Smooth muscle cell (in vitro differentiated cells): Measurements from ENCODE around the gene TMEM109. TPM values are rescaled to one million over a fixed set of nuclear protein-coding genes. Genes with fewer than 3 reads are reported as not detected.

Experiments
- DNase-seq: peaks from one replicate; lab custom pipeline; 2025; ENCODE audit not compliant: unreplicated experiment; lab: John Stamatoyannopoulos, UW
- H2AFZ ChIP-seq: fragments of 200-600 bp; sonication (generic); 2 replicates; pipeline ENCODE4 v1.6.0; 2016; ENCODE audit warnings: antibody characterized with exemption, low read depth, mild to moderate bottlenecking
- H3F3A ChIP-seq: fragments of 200-600 bp; sonication (generic); 2 replicates; pipeline ENCODE4 v1.6.0; 2017; ENCODE audit warnings: antibody characterized with exemption, low read depth
- H3K27ac ChIP-seq: fragments of 200-600 bp; sonication (generic); 2 replicates; pipeline ENCODE4 v1.5.1; 2016; ENCODE audit warnings: low read depth, mild to moderate bottlenecking
- H3K27me3 ChIP-seq: fragments of 200-600 bp; sonication (generic); 2 replicates; pipeline ENCODE4 v1.6.1; 2016; ENCODE audit warnings: low read depth, mild to moderate bottlenecking
- H3K36me3 ChIP-seq: fragments of 200-600 bp; sonication (generic); 2 replicates; pipeline ENCODE4 v1.5.1; 2016; ENCODE audit warnings: low read depth
- H3K4me1 ChIP-seq: fragments of 200-600 bp; sonication (generic); 2 replicates; pipeline ENCODE4 v1.5.1; 2016; ENCODE audit warnings: low read depth
- H3K4me2 ChIP-seq: fragments of 200-600 bp; sonication (generic); 2 replicates; pipeline ENCODE4 v1.6.0; 2016; ENCODE audit warnings: mild to moderate bottlenecking
- H3K4me3 ChIP-seq: fragments of 200-600 bp; sonication (generic); 2 replicates; pipeline ENCODE4 v1.5.1; 2016; ENCODE audit warnings: mild to moderate bottlenecking
- H3K79me2 ChIP-seq: fragments of 200-600 bp; sonication (generic); 2 replicates; pipeline ENCODE4 v1.6.0; 2016; ENCODE audit warnings: low read depth, mild to moderate bottlenecking
- H3K9ac ChIP-seq: fragments of 200-600 bp; sonication (generic); 2 replicates; pipeline ENCODE4 v1.6.0; 2016; ENCODE audit warnings: low read depth
- H3K9me3 ChIP-seq: fragments of 200-600 bp; sonication (generic); replicated peaks from 2 replicates; pipeline ENCODE4 v1.5.1; 2016; ENCODE audit warnings: low read depth
- H4K20me1 ChIP-seq: fragments of 200-600 bp; sonication (generic); 2 replicates; pipeline ENCODE4 v1.6.0; 2016; ENCODE audit warnings: low read depth
- CTCF ChIP-seq: fragments of 200-600 bp; sonication (generic); IDR thresholded peaks from 2 replicates; pipeline ENCODE4 v1.5.1; 2017; ENCODE audit warnings: borderline replicate concordance, mild to moderate bottlenecking, antibody characterized with exemption; ENCODE audit not compliant: insufficient read depth, poor library complexity, severe bottlenecking
- WGBS: methylation state at CpG from one replicate; pipeline ENCODE4 v1.1.7; 2016; ENCODE audit warnings: low lambda C conversion rate; 5-methylcytosine and 5-hydroxymethylcytosine counted together
- polyA plus RNA-seq: library from polyadenylated mRNA; unstranded; fragments of >200 nt; fragmentation: Nextera tagmentation; extraction: Ambion mirVana; gene quantifications from 2 replicates; pipeline ENCODE4 v1.2.1, GENCODE V29; 2016
- total RNA-seq: library from RNA; depleted of rRNA; stranded (reverse); fragments of >200 nt; gene quantifications from 2 replicates; pipeline ENCODE4 v1.2.3, GENCODE V29; 2014

The TMEM109 gene
- total and polyA plus RNA-seq, 2 experiments from 2014 or later: 19.8 to 107 TPM

- no peak for DNase-seq
- Histone ChIP-seq H3K4me2 (no peak overlapping the region), H3K9me3 (no peaks in the 10 kb centered on the region), H3K27ac (no peak overlapping the region), H3F3A (no peaks in the 10 kb centered on the region), H4K20me1 (no peaks in the 10 kb centered on the region), H3K36me3 (no peaks in the 10 kb centered on the region), H3K9ac (no peak overlapping the region), H3K4me1 (no peaks in the 10 kb centered on the region), H3K4me3 (no peak overlapping the region), H3K79me2 (no peaks in the 10 kb centered on the region), H2AFZ (no peak overlapping the region), H3K27me3 (no peaks in the 10 kb centered on the region)
- no peak for TF ChIP-seq CTCF
- WGBS: 98% methylated on average over 27 of the region's 27 CpGs
Observed at GRCh38 chr11:60935676-60936442, 21.9 kb downstream of the TMEM109 start.

GRCh38 chr11:60936467-60937143, 22.6 kb downstream of the TMEM109 start:
- Histone ChIP-seq H2AFZ (no peak overlapping the region), H3K27ac (no peak overlapping the region), H4K20me1 (no peaks in the 10 kb centered on the region), H3K9me3 (no peaks in the 10 kb centered on the region), H3K27me3 (no peaks in the 10 kb centered on the region), H3K4me3 (no peak overlapping the region), H3K36me3 (no peaks in the 10 kb centered on the region), H3K4me1 (no peaks in the 10 kb centered on the region), H3K4me2 (no peak overlapping the region), H3K9ac (no peak overlapping the region), H3K79me2 (no peaks in the 10 kb centered on the region), H3F3A (no peaks in the 10 kb centered on the region)
- WGBS: 97% methylated on average over 16 of the region's 18 CpGs
- TF ChIP-seq CTCF: no peak
- no peak for DNase-seq

GRCh38 chr11:60937144-60937527, 23.2 kb downstream of the TMEM109 start:
- 93% methylated on average over 12 of the region's 12 CpGs for WGBS
- Histone ChIP-seq H3K27me3 (no peaks in the 10 kb centered on the region), H3K4me1 (no peaks in the 10 kb centered on the region), H3K9me3 (no peaks in the 10 kb centered on the region), H4K20me1 (no peaks in the 10 kb centered on the region), H3K9ac (no peak overlapping the region), H3K36me3 (no peaks in the 10 kb centered on the region), H3F3A (no peaks in the 10 kb centered on the region), H2AFZ (no peak overlapping the region), H3K4me2 (no peak overlapping the region), H3K79me2 (no peaks in the 10 kb centered on the region), H3K27ac (no peak overlapping the region), H3K4me3 (no peak overlapping the region)
- no peak for DNase-seq
- TF ChIP-seq CTCF: no peak
